ENCODE measurements around the gene AURKB. TPM values are rescaled to one million over a fixed set of nuclear protein-coding genes. Genes with fewer than 3 reads are reported as not detected.

The AURKB gene
- total RNA-seq, 1 experiment from 2014 or later, result 167 TPM

DNA sequence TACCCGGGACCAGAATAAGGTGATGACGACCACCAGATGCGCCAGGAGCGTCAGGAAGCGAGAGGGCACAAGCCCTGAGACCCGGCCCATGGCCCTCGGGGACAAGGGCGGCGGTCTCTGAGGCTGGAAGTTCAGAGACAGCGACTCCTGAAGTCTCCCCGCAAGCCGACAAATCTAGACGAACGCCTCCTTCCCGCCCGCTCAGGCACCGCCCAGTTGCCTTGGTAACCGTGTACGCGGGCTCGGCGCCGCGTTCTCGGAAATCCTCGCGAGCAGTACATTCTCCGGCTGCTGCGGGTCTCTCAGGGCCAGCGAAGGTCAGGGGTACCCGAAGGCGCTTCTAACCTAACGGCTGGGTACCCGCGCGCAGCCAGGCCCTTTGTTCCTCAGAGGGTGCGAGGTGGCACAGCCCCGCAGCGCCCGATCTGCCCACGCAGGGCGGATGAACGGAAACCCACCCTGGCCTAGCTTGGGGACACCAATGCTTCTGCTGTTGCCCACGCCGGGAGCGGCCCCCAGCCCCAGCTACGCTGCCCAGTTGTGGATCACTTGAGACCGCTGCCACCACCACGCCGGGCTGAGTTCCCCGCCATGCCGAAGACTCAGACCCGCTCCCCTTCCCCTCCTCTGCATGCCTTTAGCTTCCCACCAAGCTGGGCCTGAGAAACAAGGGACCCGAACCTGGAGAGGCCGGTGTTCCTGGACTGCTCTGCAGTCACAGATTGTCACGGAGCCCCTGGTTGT is 34.0 kb downstream of the AURKB start, which contains the start of gene TMEM107:
TMEM107 (minus strand) TSS at position 184 of the 744 bp plus-strand sequence; CDS start at position 90, 94 bp downstream.
- no peaks in the 10 kb centered on the region for H3K79me2 ChIP-seq (ENCODE audit: low read depth)
- no peaks in the 10 kb centered on the region for H4K20me1 ChIP-seq (ENCODE audit: insufficient read depth)
- TF ChIP-seq EZH2 (IDR thresholded peaks at IDR 0.05; ENCODE audit: low read depth), result no peak
- TF ChIP-seq, protein P1, sequence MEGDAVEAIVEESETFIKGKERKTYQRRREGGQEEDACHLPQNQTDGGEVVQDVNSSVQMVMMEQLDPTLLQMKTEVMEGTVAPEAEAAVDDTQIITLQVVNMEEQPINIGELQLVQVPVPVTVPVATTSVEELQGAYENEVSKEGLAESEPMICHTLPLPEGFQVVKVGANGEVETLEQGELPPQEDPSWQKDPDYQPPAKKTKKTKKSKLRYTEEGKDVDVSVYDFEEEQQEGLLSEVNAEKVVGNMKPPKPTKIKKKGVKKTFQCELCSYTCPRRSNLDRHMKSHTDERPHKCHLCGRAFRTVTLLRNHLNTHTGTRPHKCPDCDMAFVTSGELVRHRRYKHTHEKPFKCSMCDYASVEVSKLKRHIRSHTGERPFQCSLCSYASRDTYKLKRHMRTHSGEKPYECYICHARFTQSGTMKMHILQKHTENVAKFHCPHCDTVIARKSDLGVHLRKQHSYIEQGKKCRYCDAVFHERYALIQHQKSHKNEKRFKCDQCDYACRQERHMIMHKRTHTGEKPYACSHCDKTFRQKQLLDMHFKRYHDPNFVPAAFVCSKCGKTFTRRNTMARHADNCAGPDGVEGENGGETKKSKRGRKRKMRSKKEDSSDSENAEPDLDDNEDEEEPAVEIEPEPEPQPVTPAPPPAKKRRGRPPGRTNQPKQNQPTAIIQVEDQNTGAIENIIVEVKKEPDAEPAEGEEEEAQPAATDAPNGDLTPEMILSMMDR (conservative IDR thresholded peaks at IDR 0.05), result no peak
- peak within 1 kb of the TSS; percentile 97 for H3K4me2 ChIP-seq
- peaks cover 20% of the 10 kb centered on the region for H3F3A ChIP-seq (ENCODE audit: insufficient read depth, low read depth)
- H3K27ac ChIP-seq, result no peak within 1 kb of the TSS
- no peaks in the 10 kb centered on the region for H3K9me3 ChIP-seq (ENCODE audit: insufficient read depth, low read depth)
- H3K4me1 ChIP-seq (replicated peaks; ENCODE audit: insufficient read depth), result 0 out of 2 replicates have a peak, but pooled peaks cover 7% of the 10 kb centered on the region
- peak within 1 kb of the TSS; percentile 93 for H2AFZ ChIP-seq
- peak; percentile 63 to 90 for DNase-seq
- H3K4me3 ChIP-seq, result peak within 1 kb of the TSS; percentile 67
- intact Hi-C loops (cut with micrococcal nuclease; ENCODE audit: unreplicated experiment), result no loop called here
- H3K27me3 ChIP-seq (ENCODE audit: insufficient read depth, low read depth), result no peaks in the 10 kb centered on the region
- ChIA-PET POLR2A (ENCODE audit: unreplicated experiment) (interaction anchor here (0.6 kb wide), 3 partner anchors 34 to 116 kb away, joined by 3 to 6 read pairs (median 5); partner anchors contain the start of gene AURKB), CTCF (no interaction called here)
- H3K9me2 ChIP-seq (ENCODE audit: insufficient read depth), result no peaks in the 10 kb centered on the region
- TSS peak; percentile 84 for BruUV-seq (replicated peaks)
- no peaks in the 10 kb centered on the region for H3K36me3 ChIP-seq (ENCODE audit: low read depth)

DNA sequence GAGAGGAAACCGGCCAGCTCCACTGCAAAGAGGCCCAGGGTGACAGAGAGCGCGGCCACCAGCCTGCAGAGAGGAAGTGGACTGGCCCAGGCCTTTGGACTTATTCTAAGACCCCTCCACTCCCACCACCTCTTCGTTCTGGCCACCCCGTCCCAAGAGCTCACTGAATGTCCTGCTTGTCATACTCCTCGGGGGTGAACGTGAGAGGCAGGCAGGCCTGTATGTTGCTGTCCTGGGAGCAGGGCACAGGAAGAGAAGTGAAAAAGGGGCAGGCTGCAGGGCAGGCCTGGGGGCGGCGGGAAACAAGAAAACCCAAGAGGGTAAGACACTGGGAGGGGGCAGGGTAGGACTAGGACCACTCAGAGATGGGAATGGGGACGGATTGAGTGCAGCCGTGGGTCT is 34.6 kb downstream of the AURKB start:
- no peaks in the 10 kb centered on the region for H3K79me2 ChIP-seq (ENCODE audit: low read depth)
- no TSS peak for BruUV-seq (replicated peaks)
- ChIA-PET POLR2A (ENCODE audit: unreplicated experiment) (no interaction called here), CTCF (no interaction called here)
- no peak for DNase-seq
- peak overlapping the region; percentile 93 for H2AFZ ChIP-seq
- peak overlapping the region; percentile 67 for H3K4me3 ChIP-seq
- intact Hi-C loops (cut with micrococcal nuclease; ENCODE audit: unreplicated experiment), result no loop called here
- peaks cover 20% of the 10 kb centered on the region for H3F3A ChIP-seq (ENCODE audit: insufficient read depth, low read depth)
- H3K27ac ChIP-seq, result no peak overlapping the region
- TF ChIP-seq EZH2 (IDR thresholded peaks at IDR 0.05; ENCODE audit: low read depth), result no peak
- TF ChIP-seq, protein P1 (conservative IDR thresholded peaks at IDR 0.05), result no peak
- 0 out of 2 replicates have a peak, but pooled peaks cover 7% of the 10 kb centered on the region for H3K4me1 ChIP-seq (replicated peaks; ENCODE audit: insufficient read depth)
- no peaks in the 10 kb centered on the region for H3K9me3 ChIP-seq (ENCODE audit: insufficient read depth, low read depth)
- no peaks in the 10 kb centered on the region for H3K36me3 ChIP-seq (ENCODE audit: low read depth)
- H3K9me2 ChIP-seq (ENCODE audit: insufficient read depth), result no peaks in the 10 kb centered on the region
- H3K27me3 ChIP-seq (ENCODE audit: insufficient read depth, low read depth), result no peaks in the 10 kb centered on the region
- H4K20me1 ChIP-seq (ENCODE audit: insufficient read depth), result no peaks in the 10 kb centered on the region
- H3K4me2 ChIP-seq, result peak overlapping the region; percentile 97

DNA sequence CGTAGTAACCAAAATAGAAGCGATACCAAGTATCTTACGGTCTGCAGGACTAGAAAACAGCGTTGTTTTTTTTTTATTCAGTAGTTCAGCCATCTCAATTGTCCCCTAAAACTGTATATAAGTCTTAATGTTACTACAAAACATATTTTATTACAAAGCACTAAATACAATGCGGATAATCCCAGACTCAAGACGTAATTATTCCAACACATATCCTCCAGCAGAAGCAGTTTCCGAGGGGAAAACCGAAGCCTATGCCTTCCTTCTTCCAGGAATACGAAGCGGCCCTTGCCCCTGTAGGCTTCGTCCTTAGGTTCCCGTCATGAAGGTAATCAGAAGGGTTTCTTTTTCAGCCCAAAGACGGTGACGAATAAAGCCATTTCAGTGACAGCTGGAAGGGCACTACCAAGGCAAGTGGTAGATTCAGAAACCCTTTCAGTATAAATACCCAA is 36.5 kb downstream of the AURKB start:
- DNase-seq, result no peak
- Histone ChIP-seq H3K79me2 (ENCODE audit: low read depth) (no peaks in the 10 kb centered on the region), H2AFZ (peak overlapping the region; percentile 75), H3F3A (ENCODE audit: insufficient read depth, low read depth) (peaks cover 20% of the 10 kb centered on the region), H4K20me1 (ENCODE audit: insufficient read depth) (no peaks in the 10 kb centered on the region), H3K4me2 (peak overlapping the region; percentile 82), H3K9me2 (ENCODE audit: insufficient read depth) (no peaks in the 10 kb centered on the region), H3K4me1 (replicated peaks; ENCODE audit: insufficient read depth) (0 out of 2 replicates have a peak, but pooled peaks cover 7% of the 10 kb centered on the region), H3K9me3 (ENCODE audit: insufficient read depth, low read depth) (no peaks in the 10 kb centered on the region), H3K27me3 (ENCODE audit: insufficient read depth, low read depth) (no peaks in the 10 kb centered on the region), H3K4me3 (peak overlapping the region; percentile 63), H3K36me3 (ENCODE audit: low read depth) (no peaks in the 10 kb centered on the region), H3K27ac (peak overlapping the region; percentile 93)
- POLR2A ChIA-PET (ENCODE audit: unreplicated experiment), result interaction anchor here (0.6 to 1.2 kb wide), 11 partner anchors 14 to 158 kb away, joined by 3 to 13 read pairs (median 6); partner anchors contain the start of genes BORCS6 and SLC25A35
- CTCF ChIA-PET, result interaction anchor here (0.7 to 1.0 kb wide), 2 partner anchors 16 to 127 kb away, joined by 3 read pairs; no protein-coding TSS in a partner anchor
- TF ChIP-seq EZH2 (IDR thresholded peaks at IDR 0.05; ENCODE audit: low read depth), result no peak
- TF ChIP-seq, protein P1 (conservative IDR thresholded peaks at IDR 0.05), result no peak
- BruUV-seq (replicated peaks), result no TSS peak
- intact Hi-C loops (cut with micrococcal nuclease; ENCODE audit: unreplicated experiment), result loop anchor here (1.0 to 5.0 kb wide), 4 partner anchors 10 to 48 kb away; no protein-coding TSS in a partner anchor
